HFF-Myc (cell line): ENCODE measurements around the gene NAIF1.

ENCODE experiments used
- DNase-seq: peaks from one replicate; pipeline ENCODE4 v3.0.0-alpha.2; 2011; ENCODE audit warnings: low read depth; ENCODE audit errors: extremely low read depth
- H3K4me3 ChIP-seq: replicated peaks from 2 replicates; pipeline ENCODE4 v1.5.1; 2011; ENCODE audit warnings: low read depth, mild to moderate bottlenecking, control low read depth, low read length
- CTCF ChIP-seq: IDR thresholded peaks from 2 replicates; pipeline ENCODE4 v1.5.1; 2012; ENCODE audit warnings: mild to moderate bottlenecking, low read depth, low read length, control low read depth; ENCODE audit errors: missing control alignments

NAIF1 gene

GRCh38 chr9:128097543-128098296 lies 30.6 kb upstream of the NAIF1 start:
- H3K4me3 ChIP-seq, result peak overlapping the region; percentile 82; the same call in 1 of the 2 replicates
- DNase-seq, result no peak
- TF ChIP-seq CTCF, result no peak

- H3K4me3 ChIP-seq, result no peak overlapping the region
- DNase-seq, result no peak
- TF ChIP-seq CTCF, result no peak
Measured at GRCh38 chr9:128096616-128097536, 29.8 kb upstream of the NAIF1 start.

- no peak for DNase-seq
- no peak for TF ChIP-seq CTCF
- no peak overlapping the region for H3K4me3 ChIP-seq
Measured at GRCh38 chr9:128094950-128095544, 27.9 kb upstream of the NAIF1 start.

- DNase-seq, result peak; percentile 92
- peak overlapping the region; percentile 27 for H3K4me3 ChIP-seq
- TF ChIP-seq CTCF, result no peak
Measured at GRCh38 chr9:128094166-128094949, 27.2 kb upstream of the NAIF1 start.

GRCh38 chr9:128093011-128093410 lies 25.9 kb upstream of the NAIF1 start:
- no peak for TF ChIP-seq CTCF
- no peak for DNase-seq

More at GRCh38 chr9:128093011-128093410, 25.9 kb upstream of the NAIF1 start:
- no peak overlapping the region for H3K4me3 ChIP-seq
